ENCODE results near the gene PARD3B.

Gene PARD3B

GRCh38 chr2:204578928-204579598 lies 33.8 kb downstream of the PARD3B start:
- intact Hi-C loops (cut with DNase I): no loop called here
- DNase-seq: peak in 1 of 10 donors; percentile 59

- intact Hi-C loops (cut with DNase I): no loop called here
- no peak for DNase-seq
Measured at GRCh38 chr2:204581946-204582345, 36.7 kb downstream of the PARD3B start.

DNA sequence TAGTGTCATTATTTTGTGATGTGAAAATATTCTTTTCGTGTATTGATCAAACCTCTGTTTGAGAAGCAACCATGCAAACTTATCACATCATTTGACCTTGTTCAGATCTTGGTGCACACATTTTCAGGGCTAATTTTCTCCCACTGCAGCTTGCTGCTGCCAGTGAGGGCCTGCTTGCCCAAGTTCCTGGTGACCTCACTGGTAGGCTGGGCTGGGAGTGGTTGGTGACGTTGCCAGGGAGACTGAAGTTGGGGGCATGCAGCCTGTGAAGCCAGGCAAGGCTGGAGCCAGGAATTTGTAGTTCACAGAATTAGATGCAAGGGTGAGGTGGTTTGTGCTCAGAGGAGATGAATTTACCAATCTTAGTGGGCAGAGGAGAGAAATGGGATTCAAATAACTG lies 38.5 kb downstream of the PARD3B start:
- DNase-seq: peak in 5 of 10 donors; percentile 9 to 79 (median 15)
- intact Hi-C loops (cut with DNase I): no loop called here

DNA sequence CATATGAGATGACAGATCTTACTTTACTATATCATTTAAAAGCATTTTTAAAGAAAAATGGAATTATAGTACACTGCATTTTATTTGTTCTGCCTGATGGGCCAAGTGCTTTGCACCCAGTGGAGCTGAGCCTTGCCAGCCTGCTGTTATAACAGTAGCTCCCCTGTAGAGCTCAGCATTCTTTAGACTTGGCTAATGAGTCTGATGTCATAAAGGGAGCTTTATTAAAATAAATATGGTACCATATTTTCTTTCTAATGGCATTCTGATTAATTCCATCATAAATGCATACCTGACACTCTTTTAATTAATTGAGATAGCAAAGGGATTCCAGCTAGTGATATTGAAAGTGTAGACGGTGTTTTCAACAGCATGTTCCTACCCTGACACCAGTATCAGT lies 40.7 kb downstream of the PARD3B start:
- intact Hi-C loops (cut with DNase I): no loop called here
- DNase-seq: no peak

GRCh38 chr2:204586444-204587180 lies 41.3 kb downstream of the PARD3B start:
- no peak for DNase-seq
- intact Hi-C loops (cut with DNase I): no loop called here

- no peak for DNase-seq
- intact Hi-C loops (cut with DNase I): no loop called here
Measured at GRCh38 chr2:204590063-204590462, 44.8 kb downstream of the PARD3B start.

DNA sequence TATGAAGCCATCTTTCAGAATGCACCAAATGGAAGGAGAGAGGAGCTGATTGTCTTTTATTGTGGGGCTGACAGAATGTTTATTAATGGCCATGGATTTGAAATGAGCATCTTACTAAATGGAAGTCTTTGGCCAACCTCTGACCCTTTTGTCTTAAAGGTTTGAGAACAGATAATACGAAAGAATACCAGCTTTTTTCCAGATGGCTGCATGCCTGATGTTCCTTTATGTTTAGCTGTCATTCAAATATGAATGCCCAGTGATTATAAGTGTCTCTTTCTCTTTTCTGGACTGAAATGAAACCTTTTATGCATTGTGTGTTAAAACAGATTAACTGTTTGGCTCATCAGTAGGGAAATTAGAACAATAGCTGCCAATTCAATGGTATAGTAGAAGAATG lies 46.0 kb downstream of the PARD3B start:
- intact Hi-C loops (cut with DNase I): no loop called here
- no peak for DNase-seq

DNA sequence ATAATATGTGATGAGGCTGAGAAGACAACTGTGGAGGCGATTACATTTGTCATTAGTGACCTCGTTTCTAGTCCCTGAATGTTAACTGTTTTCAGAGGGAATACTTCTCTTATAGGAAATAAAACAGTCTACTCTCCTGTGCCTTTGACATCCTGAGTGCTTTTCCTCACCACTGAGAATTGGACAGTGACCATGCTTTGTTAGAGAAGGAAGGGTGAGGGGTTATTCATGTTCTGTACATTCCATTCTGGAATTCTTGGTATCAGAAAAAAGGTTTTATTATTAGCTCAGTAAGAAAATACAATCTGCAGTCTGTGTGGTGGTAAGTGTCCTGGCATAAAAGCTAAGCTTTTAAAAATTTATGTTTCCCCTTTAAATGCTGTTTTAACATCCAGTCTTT lies 58.8 kb downstream of the PARD3B start:
- intact Hi-C loops (cut with DNase I): no loop called here
- no peak for DNase-seq

DNA sequence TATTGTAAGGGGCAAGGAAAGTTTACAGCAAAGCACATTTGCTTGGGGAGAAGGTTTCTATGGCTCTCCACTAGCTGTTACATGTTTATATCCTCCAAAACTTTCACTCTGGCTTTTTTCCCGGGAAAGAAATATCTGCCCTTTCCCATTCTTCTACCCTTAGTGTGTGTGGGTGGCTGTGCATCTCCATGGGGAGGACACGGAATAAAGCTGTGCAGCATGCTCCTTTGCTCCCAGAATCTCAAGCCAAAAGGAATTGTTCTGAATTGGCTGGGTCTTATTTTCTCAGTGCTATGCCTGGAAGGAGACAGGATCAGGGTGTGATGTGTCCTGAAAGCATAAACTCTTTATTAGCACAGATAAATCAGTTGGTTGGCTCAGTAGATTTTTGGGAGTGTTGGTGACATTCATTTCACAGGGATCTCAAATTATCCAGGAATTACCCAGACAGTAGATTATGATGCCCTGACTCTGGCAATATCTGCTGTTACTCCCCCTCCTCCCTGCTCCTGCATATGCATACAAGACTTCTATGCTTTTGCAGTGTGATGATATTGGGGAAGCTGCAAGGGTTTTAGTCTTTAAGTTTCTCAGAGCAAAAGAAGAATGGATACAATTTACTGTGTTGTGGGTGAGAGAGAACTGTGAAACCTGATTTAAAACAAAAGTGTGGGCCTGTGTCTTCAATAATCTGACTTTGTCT lies 63.1 kb downstream of the PARD3B start:
- intact Hi-C loops (cut with DNase I): no loop called here
- no peak for DNase-seq

DNA sequence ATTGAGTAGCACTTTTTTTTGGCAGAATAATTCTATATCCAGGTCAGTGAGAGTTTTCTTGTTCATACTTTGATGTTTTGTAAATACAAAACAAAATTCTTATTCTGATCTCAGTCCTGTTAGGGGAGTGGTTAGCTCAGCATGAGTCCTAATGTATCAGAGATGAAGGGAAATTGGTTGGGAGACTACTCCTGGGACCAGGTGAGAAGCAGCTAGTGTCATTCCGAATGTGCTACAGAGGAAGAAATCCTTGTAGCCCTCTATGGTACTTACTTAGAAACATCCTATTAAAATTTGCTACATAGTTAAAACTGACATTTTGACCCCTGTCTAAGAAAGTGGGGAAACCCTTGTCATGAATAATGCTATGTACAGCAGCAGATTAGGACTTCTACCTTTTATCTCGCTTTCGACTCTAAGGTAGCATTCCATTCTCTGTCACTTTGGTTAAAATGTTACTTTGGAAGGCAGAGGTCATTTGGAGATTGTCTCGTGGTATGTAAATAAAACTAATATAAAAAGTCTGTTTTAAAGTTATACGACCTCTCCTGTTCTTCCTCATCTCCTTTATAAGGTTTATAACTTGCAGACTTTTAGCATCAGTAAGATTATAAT lies 65.8 kb downstream of the PARD3B start:
- no peak for DNase-seq

GRCh38 chr2:204611764-204612163 lies 66.5 kb downstream of the PARD3B start:
- DNase-seq: no peak
- intact Hi-C loops (cut with DNase I): no loop called here

More for the DNA sequence above, 65.8 kb downstream of the PARD3B start:
- intact Hi-C loops (cut with DNase I): no loop called here

GRCh38 chr2:204613635-204614034 lies 68.4 kb downstream of the PARD3B start:
- DNase-seq: no peak
- intact Hi-C loops (cut with DNase I): no loop called here

DNA sequence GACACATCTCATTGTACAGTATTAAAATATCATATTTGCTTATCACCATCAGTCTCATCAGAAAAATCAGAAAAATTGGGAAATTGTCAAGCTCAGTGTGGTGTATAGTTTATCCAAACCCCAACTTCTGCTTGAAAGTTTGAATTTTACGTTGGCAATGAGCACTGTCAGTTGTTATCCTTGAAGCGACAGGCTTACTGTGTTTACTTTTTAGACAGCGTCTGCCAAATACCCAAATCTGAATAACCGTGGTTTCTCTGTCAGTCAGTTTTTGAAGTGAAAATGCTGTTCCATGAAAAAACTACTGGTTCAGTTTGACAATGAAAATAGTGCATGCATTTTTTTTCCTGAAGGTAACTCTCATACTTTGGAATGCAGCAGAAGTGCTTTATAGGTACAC lies 70.2 kb downstream of the PARD3B start:
- no peak for DNase-seq
- intact Hi-C loops (cut with DNase I): no loop called here

- intact Hi-C loops (cut with DNase I): loop anchor here (1.0 kb wide), 1 partner anchor 365 kb away; no protein-coding TSS in a partner anchor
- peak in 5 of 10 donors; percentile 8 to 80 (median 35) for DNase-seq
Measured at GRCh38 chr2:204625135-204625534, 79.9 kb downstream of the PARD3B start.

DNA sequence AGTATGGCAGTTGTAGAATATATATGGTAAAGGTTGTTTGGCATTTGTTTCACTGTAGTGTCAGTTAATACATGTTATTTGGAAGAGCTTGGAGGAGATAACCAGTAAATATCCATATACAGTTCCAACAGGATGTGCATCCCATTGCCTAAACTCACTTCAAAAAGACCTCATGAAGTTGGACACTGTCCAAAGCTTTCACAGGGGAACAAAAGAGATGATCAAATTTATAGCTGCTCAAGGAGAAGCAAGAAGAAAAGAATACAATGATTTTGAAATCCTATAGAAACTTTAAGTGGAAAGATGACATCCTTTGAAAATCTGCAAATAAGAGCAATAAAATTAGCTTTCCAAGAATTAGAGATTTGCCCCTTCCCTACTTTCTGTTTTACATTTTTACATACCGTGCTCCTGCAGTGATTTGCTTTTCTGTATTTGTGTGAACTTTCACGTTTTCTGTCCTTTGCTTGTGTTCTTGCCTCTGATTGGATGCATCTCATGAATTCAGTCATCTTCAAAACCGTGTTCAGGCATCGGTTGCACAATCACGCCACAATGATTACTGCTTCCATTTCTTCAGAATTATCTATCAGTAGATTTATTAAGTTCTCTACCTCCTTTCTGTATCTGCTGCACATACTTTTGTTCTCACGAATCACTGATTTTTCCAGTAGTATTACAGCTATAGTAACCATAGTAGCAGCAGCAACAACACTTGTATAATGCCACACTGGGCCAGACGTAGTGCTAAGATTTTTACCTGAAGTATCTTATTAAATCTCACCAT lies 83.8 kb downstream of the PARD3B start:
- intact Hi-C loops (cut with DNase I): no loop called here
- no peak for DNase-seq

- intact Hi-C loops (cut with DNase I): no loop called here
- DNase-seq: no peak
Measured at GRCh38 chr2:204632410-204632809, 87.1 kb downstream of the PARD3B start.

GRCh38 chr2:204634564-204634963 lies 89.3 kb downstream of the PARD3B start:
- intact Hi-C loops (cut with DNase I): no loop called here
- DNase-seq: no peak

- no peak for DNase-seq
- intact Hi-C loops (cut with DNase I): no loop called here
Measured at GRCh38 chr2:204635478-204635877, 90.2 kb downstream of the PARD3B start.

DNA sequence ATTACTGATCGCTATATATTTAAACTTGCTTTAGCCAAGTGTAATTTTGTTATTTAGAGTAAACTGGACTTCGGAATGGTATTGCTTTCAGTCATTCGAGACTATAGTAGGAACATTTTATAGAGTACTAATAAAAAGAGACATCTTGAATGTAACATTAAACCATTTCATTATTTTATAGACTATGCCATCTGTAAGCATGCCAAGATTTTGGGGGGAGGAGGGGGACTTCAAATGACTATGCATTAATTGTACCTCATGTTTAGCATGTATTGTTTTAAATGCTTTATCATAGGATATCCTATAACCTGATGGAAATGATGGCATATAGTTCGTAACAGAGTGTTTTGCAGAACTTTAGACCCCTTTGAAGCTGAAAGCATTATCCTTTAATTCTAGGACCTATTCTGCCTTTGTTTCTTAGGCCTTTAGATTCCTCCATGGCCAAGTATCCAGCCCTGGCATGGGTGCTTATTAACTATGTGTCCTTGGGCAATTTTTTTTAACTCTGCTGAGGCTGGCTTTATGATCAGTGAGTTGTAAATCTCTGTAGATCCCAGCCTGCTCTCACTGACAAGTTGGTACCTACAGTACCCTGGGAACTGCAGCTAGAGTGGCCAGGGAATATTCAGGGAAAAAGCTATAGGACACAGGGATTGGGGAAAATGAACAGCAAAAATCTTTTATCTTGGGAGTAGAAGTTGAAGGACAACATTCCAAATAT lies 93.4 kb downstream of the PARD3B start:
- DNase-seq: no peak
- intact Hi-C loops (cut with DNase I): no loop called here

GRCh38 chr2:204643326-204643725 lies 98.1 kb downstream of the PARD3B start:
- no peak for DNase-seq
- intact Hi-C loops (cut with DNase I): no loop called here

Measured in posterior cingulate gyrus (tissue), 11 donors.